Measurements from ENCODE around the gene DCLK1. TPM values are rescaled to one million over a fixed set of nuclear protein-coding genes. Genes with fewer than 3 reads are reported as not detected.

The DCLK1 gene
- total and polyA plus RNA-seq, 10 of the 15 experiments (the other 5 are each of a cell fraction or from before 2014, with no cell fraction given), result not detected

GRCh38 chr13:35723053-35723461 lies 408.1 kb downstream of the DCLK1 start (continued):
- TF ChIP-seq, protein P1, sequence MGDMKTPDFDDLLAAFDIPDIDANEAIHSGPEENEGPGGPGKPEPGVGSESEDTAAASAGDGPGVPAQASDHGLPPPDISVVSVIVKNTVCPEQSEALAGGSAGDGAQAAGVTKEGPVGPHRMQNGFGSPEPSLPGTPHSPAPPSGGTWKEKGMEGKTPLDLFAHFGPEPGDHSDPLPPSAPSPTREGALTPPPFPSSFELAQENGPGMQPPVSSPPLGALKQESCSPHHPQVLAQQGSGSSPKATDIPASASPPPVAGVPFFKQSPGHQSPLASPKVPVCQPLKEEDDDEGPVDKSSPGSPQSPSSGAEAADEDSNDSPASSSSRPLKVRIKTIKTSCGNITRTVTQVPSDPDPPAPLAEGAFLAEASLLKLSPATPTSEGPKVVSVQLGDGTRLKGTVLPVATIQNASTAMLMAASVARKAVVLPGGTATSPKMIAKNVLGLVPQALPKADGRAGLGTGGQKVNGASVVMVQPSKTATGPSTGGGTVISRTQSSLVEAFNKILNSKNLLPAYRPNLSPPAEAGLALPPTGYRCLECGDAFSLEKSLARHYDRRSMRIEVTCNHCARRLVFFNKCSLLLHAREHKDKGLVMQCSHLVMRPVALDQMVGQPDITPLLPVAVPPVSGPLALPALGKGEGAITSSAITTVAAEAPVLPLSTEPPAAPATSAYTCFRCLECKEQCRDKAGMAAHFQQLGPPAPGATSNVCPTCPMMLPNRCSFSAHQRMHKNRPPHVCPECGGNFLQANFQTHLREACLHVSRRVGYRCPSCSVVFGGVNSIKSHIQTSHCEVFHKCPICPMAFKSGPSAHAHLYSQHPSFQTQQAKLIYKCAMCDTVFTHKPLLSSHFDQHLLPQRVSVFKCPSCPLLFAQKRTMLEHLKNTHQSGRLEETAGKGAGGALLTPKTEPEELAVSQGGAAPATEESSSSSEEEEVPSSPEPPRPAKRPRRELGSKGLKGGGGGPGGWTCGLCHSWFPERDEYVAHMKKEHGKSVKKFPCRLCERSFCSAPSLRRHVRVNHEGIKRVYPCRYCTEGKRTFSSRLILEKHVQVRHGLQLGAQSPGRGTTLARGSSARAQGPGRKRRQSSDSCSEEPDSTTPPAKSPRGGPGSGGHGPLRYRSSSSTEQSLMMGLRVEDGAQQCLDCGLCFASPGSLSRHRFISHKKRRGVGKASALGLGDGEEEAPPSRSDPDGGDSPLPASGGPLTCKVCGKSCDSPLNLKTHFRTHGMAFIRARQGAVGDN (IDR thresholded peaks at IDR 0.05), result no peak
- TF ChIP-seq IRF3 (IDR thresholded peaks at IDR 0.05), result no peak
- no peak for TF ChIP-seq ASH2L (IDR thresholded peaks at IDR 0.05; ENCODE audit: borderline replicate concordance, low read depth)
- TF ChIP-seq KAT2A (conservative IDR thresholded peaks at IDR 0.05; ENCODE audit: control insufficient read depth, low read depth, low read length), result no peak
- no peak for TF ChIP-seq KLF5 (IDR thresholded peaks at IDR 0.05; ENCODE audit: partially characterized antibody)

DNA sequence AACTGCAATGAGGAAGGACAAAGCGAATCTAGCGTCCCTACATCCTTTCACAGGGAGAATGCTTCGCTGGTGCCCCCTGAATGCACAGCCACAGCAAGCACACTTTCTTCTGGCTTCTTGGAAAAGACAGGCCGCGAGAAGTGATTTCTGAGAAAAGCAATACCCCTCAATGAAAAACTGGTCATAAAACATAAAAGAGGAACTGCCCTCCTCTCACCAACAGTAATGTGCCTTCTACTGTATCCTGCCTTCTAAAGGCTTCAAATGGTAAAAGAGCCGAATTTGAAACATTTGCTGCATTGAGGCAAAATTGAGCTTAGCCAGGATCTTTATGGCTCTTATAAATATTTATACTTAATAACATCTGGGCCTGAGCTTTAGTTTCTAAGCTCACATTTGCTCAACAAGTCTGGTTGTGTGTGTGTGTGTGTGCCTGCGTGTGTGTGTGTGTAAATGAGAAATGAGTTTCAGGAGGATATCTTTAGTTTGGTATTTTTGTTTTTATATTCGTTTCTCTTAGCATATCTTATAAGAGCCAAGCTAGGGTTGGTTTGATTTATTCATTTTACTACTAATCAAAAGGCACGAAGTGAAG lies 408.6 kb downstream of the DCLK1 start:
- H3K9me3 ChIP-seq (replicated peaks; ENCODE audit: control insufficient read depth, insufficient read depth, low read length), result no peaks in the 10 kb centered on the region
- no peaks in the 10 kb centered on the region for H3K36me3 ChIP-seq (ENCODE audit: control insufficient read depth in 2 of 2, insufficient read depth in 2 of 2, low read length in 1 of 2)
- H3K27ac ChIP-seq (ENCODE audit: control insufficient read depth, insufficient read depth), result no peak overlapping the region
- FAIRE-seq, result no peak
- H3K79me2 ChIP-seq (ENCODE audit: control insufficient read depth, insufficient read depth, low read length), result no peaks in the 10 kb centered on the region
- CTCF ChIA-PET, result interaction anchor here (1.2 to 2.6 kb wide), 6 partner anchors 8 to 96 kb away, joined by 3 to 18 read pairs (median 6); no protein-coding TSS in a partner anchor
- intact Hi-C loops (cut with micrococcal nuclease; ENCODE audit: unreplicated experiment) (loop anchor here (5.0 kb wide), 1 partner anchor 65 kb away; no protein-coding TSS in a partner anchor), in situ Hi-C loops (cut with MboI) (no loop called here)
- H4K20me1 ChIP-seq (ENCODE audit: control insufficient read depth, insufficient read depth), result no peaks in the 10 kb centered on the region
- H3K4me3 ChIP-seq, result no peak overlapping the region
- 0 out of 3 replicates have a peak, but pooled peaks have one; percentile 27 for ATAC-seq
- SMC1A ChIA-PET (ENCODE audit: uncharacterized antibody, unreplicated experiment), result interaction anchor here (1.0 to 3.6 kb wide), 6 partner anchors 66 to 97 kb away, joined by 3 to 15 read pairs (median 4); no protein-coding TSS in a partner anchor
- H3K4me1 ChIP-seq (ENCODE audit: control insufficient read depth, insufficient read depth, low read length), result no peaks in the 10 kb centered on the region
- TF ChIP-seq SPI1 (IDR thresholded peaks at IDR 0.05; ENCODE audit: borderline replicate concordance, insufficient read depth, low read depth, low read length), result peak; percentile 67; the same call in 1 of the 2 replicates
- TF ChIP-seq SKIL (IDR thresholded peaks at IDR 0.05; ENCODE audit: low read depth, poor library complexity, severe bottlenecking), result no peak
- no TSS peak for BruUV-seq (replicated peaks)
- RAD21 ChIA-PET (ENCODE audit: unreplicated experiment), result interaction anchor here (1.0 to 3.1 kb wide), 3 partner anchors 67 to 93 kb away, joined by 3 to 14 read pairs (median 4); no protein-coding TSS in a partner anchor
- WGBS (ENCODE audit: insufficient coverage, insufficient replicate concordance, low lambda C conversion rate, missing lambda C conversion rate), result 16% methylated on average over 9 of the region's 9 CpGs
- H3K27me3 ChIP-seq (replicated peaks in 1 of 2; ENCODE audit: control insufficient read depth in 2 of 2, insufficient read depth in 2 of 2, low read length in 1 of 2), result no peaks in the 10 kb centered on the region; a peak in 1 of 4 replicates
- H3K9ac ChIP-seq (ENCODE audit: control insufficient read depth, insufficient read depth, low read length), result no peak overlapping the region
- no peak overlapping the region for H3K4me2 ChIP-seq (ENCODE audit: control insufficient read depth, insufficient read depth)
- POLR2A ChIA-PET, result interaction anchor here (1.0 kb wide), 1 partner anchor 66 kb away, joined by 3 read pairs; no protein-coding TSS in a partner anchor
- no peak for DNase-seq (ENCODE audit: low read depth, low spot score)
- no peak overlapping the region for H2AFZ ChIP-seq (ENCODE audit: control insufficient read depth, low read depth, low read length)
